ENCODE measurements around the gene PLA2G4B. TPM values are rescaled to one million over a fixed set of nuclear protein-coding genes. Genes with fewer than 3 reads are reported as not detected.

Gene PLA2G4B
- total RNA-seq, 4 donors from 2014 or later = 62.0 to 90.3 (median 86.5) TPM

DNA sequence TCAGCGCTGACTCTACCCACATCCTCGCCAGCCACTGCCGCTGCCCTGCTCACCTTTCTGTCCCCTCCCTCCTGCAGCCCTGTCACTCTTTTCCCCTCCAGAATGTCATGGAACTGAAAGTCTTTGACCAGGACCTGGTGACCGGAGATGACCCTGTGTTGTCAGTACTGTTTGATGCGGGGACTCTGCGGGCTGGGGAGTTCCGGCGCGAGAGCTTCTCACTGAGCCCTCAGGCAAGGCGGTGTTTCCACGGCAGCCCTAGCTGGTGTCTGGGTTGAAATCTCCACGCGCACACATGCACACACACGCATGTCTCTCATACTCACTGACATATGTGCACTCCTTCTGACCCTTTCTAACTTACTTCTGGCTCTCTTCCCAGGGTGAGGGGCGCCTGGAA is 2.0 kb downstream of the PLA2G4B start:
- TF ChIP-seq, protein P1, sequence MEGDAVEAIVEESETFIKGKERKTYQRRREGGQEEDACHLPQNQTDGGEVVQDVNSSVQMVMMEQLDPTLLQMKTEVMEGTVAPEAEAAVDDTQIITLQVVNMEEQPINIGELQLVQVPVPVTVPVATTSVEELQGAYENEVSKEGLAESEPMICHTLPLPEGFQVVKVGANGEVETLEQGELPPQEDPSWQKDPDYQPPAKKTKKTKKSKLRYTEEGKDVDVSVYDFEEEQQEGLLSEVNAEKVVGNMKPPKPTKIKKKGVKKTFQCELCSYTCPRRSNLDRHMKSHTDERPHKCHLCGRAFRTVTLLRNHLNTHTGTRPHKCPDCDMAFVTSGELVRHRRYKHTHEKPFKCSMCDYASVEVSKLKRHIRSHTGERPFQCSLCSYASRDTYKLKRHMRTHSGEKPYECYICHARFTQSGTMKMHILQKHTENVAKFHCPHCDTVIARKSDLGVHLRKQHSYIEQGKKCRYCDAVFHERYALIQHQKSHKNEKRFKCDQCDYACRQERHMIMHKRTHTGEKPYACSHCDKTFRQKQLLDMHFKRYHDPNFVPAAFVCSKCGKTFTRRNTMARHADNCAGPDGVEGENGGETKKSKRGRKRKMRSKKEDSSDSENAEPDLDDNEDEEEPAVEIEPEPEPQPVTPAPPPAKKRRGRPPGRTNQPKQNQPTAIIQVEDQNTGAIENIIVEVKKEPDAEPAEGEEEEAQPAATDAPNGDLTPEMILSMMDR (IDR thresholded peaks at IDR 0.05) = no peak
- TF ChIP-seq POLR2A (IDR thresholded peaks at IDR 0.05) = no peak
- 65 to 67% methylated on average over 15 of the region's 15 CpGs for WGBS, 2 donors
- intact Hi-C loops (cut with DNase I; ENCODE audit: low total_unique reads) = no loop called here
- DNase-seq (ENCODE audit: low spot score in 2 of 2) = no peak
- H3K4me3 ChIP-seq (ENCODE audit: low read depth, poor library complexity, severe bottlenecking) = no peak overlapping the region

DNA sequence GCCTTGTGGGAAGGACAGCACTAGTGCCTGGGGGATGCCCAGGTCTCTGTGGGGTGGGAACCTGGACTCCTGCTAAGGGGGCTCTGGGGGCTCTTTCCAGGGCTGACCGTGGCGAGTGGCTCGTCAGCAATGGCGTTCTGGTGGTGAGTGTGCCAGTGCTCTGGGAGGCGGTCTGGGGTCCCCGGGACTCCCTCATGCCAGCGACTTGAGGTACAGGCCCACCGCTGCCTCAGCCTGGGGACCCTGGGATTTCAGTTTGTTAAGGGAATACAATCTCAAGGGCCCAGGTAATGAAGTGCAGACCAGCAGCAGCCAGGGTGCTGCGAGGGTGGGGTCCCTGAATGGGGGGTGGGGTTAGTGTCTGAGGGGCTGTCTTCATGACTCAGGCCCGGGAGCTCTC is 2.5 kb downstream of the PLA2G4B start:
- H3K4me3 ChIP-seq (ENCODE audit: low read depth, poor library complexity, severe bottlenecking) = no peak overlapping the region
- intact Hi-C loops (cut with DNase I; ENCODE audit: low total_unique reads) = no loop called here
- 84 to 96% methylated on average over 9 to 10 of the region's 10 CpGs for WGBS, 2 donors
- no peak for DNase-seq (ENCODE audit: low spot score in 2 of 2)
- TF ChIP-seq, protein P1 (IDR thresholded peaks at IDR 0.05) = no peak
- TF ChIP-seq POLR2A (IDR thresholded peaks at IDR 0.05) = no peak

DNA sequence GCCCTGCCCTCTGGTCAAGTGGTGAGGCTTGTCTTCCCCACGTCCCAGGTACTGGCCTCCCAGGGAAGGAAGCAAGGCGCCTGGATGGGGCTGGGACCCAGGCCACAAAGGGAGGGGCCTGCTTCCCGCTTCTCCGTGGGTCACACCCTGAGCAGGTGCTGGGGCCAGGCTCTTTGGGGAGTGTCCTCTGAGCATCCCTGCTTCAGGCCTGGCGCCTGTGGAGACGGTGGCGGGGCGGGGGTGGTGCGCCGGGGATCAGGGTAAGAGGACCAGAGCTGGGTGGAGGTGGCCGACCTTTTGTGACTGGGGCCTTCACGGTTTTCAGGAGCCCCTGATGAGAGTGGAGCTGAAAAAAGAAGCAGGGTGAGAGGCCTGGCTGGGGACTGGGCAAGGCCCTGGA is 3.6 kb downstream of the PLA2G4B start:
- TF ChIP-seq POLR2A (IDR thresholded peaks at IDR 0.05) = no peak
- TF ChIP-seq, protein P1 (IDR thresholded peaks at IDR 0.05) = no peak
- intact Hi-C loops (cut with DNase I; ENCODE audit: low total_unique reads) = no loop called here
- DNase-seq (ENCODE audit: low spot score in 2 of 2) = no peak
- 55 to 68% methylated on average over 11 to 12 of the region's 12 CpGs for WGBS, 2 donors
- H3K4me3 ChIP-seq (ENCODE audit: low read depth, poor library complexity, severe bottlenecking) = no peak overlapping the region

DNA sequence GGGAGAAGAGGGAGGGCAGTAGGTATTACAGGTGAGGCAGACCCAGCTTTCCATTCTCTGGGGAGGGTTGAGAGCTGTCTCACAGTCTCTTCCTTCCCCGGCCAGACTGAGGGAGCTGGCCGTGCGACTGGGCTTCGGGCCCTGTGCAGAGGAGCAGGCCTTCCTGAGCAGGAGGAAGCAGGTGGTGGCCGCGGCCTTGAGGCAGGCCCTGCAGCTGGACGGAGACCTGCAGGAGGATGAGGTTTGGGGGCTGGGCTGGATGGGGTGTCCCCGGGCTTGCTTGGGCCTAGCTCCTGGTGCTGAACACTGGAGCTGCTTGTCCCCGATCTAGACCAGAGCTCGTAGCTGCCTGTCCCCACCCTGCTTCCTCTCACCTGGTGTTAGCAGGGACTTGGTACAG is 4.9 kb downstream of the PLA2G4B start:
- DNase-seq (ENCODE audit: low spot score in 2 of 2) = no peak
- intact Hi-C loops (cut with DNase I; ENCODE audit: low total_unique reads) = no loop called here
- 80 to 81% methylated on average over 7 to 10 of the region's 10 CpGs for WGBS, 2 donors
- no peak for TF ChIP-seq POLR2A (IDR thresholded peaks at IDR 0.05)
- TF ChIP-seq, protein P1 (IDR thresholded peaks at IDR 0.05) = no peak
- no peak overlapping the region for H3K4me3 ChIP-seq (ENCODE audit: low read depth, poor library complexity, severe bottlenecking)

DNA sequence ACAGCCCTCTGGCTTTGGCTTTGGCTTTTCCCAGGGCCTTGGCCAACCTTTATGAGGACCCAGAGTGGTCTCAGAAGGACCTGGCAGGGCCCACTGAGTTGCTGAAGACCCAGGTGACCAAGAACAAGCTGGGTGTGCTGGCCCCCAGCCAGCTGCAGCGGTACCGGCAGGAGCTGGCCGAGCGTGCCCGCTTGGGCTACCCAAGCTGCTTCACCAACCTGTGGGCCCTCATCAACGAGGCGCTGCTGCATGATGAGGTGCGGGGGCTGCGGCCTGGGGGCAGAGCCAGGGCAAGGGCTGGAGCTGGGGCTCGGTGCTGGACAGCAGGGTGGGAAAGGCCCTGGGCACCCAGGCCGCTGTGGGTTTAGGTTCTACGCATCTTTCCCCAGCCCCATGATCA is 6.2 kb downstream of the PLA2G4B start:
- WGBS, 2 donors = 88 to 89% methylated on average over 8 to 12 of the region's 12 CpGs
- intact Hi-C loops (cut with DNase I; ENCODE audit: low total_unique reads) = no loop called here
- H3K4me3 ChIP-seq (ENCODE audit: low read depth, poor library complexity, severe bottlenecking) = no peak overlapping the region
- no peak for DNase-seq (ENCODE audit: low spot score in 2 of 2)
- no peak for TF ChIP-seq POLR2A (IDR thresholded peaks at IDR 0.05)
- TF ChIP-seq, protein P1 (IDR thresholded peaks at IDR 0.05) = no peak

DNA sequence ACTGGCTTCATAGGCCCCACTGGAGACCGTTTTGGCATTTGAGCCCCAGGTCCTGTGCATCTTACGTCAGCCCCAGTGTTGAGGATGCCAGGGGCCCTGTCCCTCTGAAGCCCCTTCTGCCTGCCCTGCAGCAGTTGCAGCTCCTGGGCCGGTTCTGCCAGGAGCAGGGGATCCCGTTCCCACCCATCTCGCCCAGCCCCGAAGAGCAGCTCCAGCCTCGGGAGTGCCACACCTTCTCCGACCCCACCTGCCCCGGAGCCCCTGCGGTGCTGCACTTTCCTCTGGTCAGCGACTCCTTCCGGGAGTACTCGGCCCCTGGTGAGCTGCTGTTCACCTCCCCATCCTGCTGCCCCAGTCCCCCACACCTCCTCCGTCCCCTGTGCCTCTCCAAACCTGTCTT is 8.6 kb downstream of the PLA2G4B start:
- intact Hi-C loops (cut with DNase I; ENCODE audit: low total_unique reads) = no loop called here
- WGBS, 2 donors = 86 to 90% methylated on average over 14 of the region's 14 CpGs
- DNase-seq (ENCODE audit: low spot score in 2 of 2) = no peak
- H3K4me3 ChIP-seq (ENCODE audit: low read depth, poor library complexity, severe bottlenecking) = no peak overlapping the region
- TF ChIP-seq, protein P1 (IDR thresholded peaks at IDR 0.05) = no peak
- no peak for TF ChIP-seq POLR2A (IDR thresholded peaks at IDR 0.05)
